K562 (cell line): ENCODE results near the gene PRDX3. TPM values are rescaled to one million over a fixed set of nuclear protein-coding genes. Genes with fewer than 3 reads are reported as not detected.

ENCODE experiments used
- ATAC-seq: fragments of 200-7000 bp; cut with Tn5 transposase; 3 replicates; pipeline ENCODE4 v1.9.1; 2020; ENCODE audit warnings: moderate library complexity
- BruUV-seq: library from RNA; stranded (reverse); fragments of 400-500 nt; replicated peaks from 2 replicates; lab custom pipeline; 2021; lab: Mats Ljungman, UMichigan
- CTCF ChIA-PET: fragments of 300-600 bp; formaldehyde crosslinking; extraction: SDS; loops from one replicate; lab custom pipeline; 2021; ENCODE audit warnings: low intra/inter-chr PET ratio; lab: Yijun Ruan, JAX
- POLR2A ChIA-PET: fragments of 300-600, 350-650 bp; sonication (Branson Sonifier 250); formaldehyde crosslinking; extraction: SDS; loops from one replicate; lab custom pipeline; 2021; ENCODE audit warnings: antibody characterized with exemption, inconsistent platforms; lab: Yijun Ruan, JAX
- DNase-seq, 4 experiments: peaks; one replicate each; pipeline versions ENCODE4 v3.0.0 to v3.0.0-alpha.2; 2011 to 2018; ENCODE audit warnings: low spot score in 3 of 4, mixed read lengths in 3 of 4; ENCODE audit errors: extremely low read depth in 1 of 4
- FAIRE-seq: peaks from 2 replicates; lab custom pipeline; 2011; peaks lifted over from hg19 to GRCh38; lab: Jason Lieb, UNC
- H2AFZ ChIP-seq: 2 replicates; pipeline ENCODE4 v1.6.0; 2011; ENCODE audit warnings: low read depth, low read length, control low read depth, inconsistent platforms
- H3K27ac ChIP-seq: fragments of 200-600 bp; 3 replicates; pipeline ENCODE4 v1.8.0; 2011; ENCODE audit warnings: low read depth, mild to moderate bottlenecking, control low read depth, inconsistent platforms, low read length, moderate library complexity, mixed read lengths; ENCODE audit errors: extremely low read depth
- H3K27me3 ChIP-seq, 2 experiments: fragments of 300-600 bp in 1 of 2; 2 replicates in 1 of 2; 3 replicates in 1 of 2; pipeline versions ENCODE4 v1.6.0 to v1.8.0; 2011; ENCODE audit warnings: inconsistent platforms in 2 of 2, low read length in 2 of 2, mild to moderate bottlenecking in 1 of 2, mixed read lengths in 1 of 2, moderate library complexity in 1 of 2; ENCODE audit not compliant: control insufficient read depth in 2 of 2, insufficient read depth in 2 of 2
- H3K36me3 ChIP-seq: fragments of 300-600 bp; 3 replicates; pipeline ENCODE4 v1.8.0; 2011; ENCODE audit warnings: mild to moderate bottlenecking, low read length, inconsistent platforms; ENCODE audit not compliant: control insufficient read depth, insufficient read depth
- H3K4me1 ChIP-seq, 2 experiments: fragments of 200-600 bp in 1 of 2; replicated peaks in 1 of 2; 2 replicates in 1 of 2; 3 replicates in 1 of 2; pipeline versions ENCODE4 v1.5.1 to v1.8.0; 2011; ENCODE audit warnings: inconsistent platforms in 2 of 2, low read length in 2 of 2, mild to moderate bottlenecking in 1 of 2, mixed read lengths in 1 of 2, moderate library complexity in 1 of 2; ENCODE audit not compliant: control insufficient read depth in 2 of 2, insufficient read depth in 2 of 2
- H3K4me2 ChIP-seq: 2 replicates; pipeline ENCODE4 v1.6.1; 2011; ENCODE audit warnings: low read length, control low read depth, inconsistent platforms, mixed read lengths; ENCODE audit not compliant: insufficient read depth
- H3K4me3 ChIP-seq: fragments of 200-600 bp; sonication (generic), shearing (Covaris generic); 2 replicates; pipeline ENCODE4 v1.5.1; 2016; ENCODE audit warnings: control low read depth, inconsistent platforms
- H3K79me2 ChIP-seq: fragments of 200-600 bp; 3 replicates; pipeline ENCODE4 v1.8.0; 2011; ENCODE audit warnings: low read length, inconsistent platforms; ENCODE audit not compliant: control insufficient read depth, insufficient read depth
- H3K9ac ChIP-seq, 2 experiments: 2 replicates each; pipeline versions ENCODE4 v1.6.0 to v1.6.1; 2011; ENCODE audit warnings: low read depth in 2 of 2, low read length in 2 of 2, control low read depth in 1 of 2, inconsistent platforms in 1 of 2, mild to moderate bottlenecking in 1 of 2, mixed read lengths in 1 of 2; ENCODE audit not compliant: insufficient read depth in 1 of 2
- H3K9me1 ChIP-seq: one replicate; pipeline ENCODE4 v1.6.0; 2011; ENCODE audit warnings: inconsistent platforms, mild to moderate bottlenecking, low read length, moderate library complexity; ENCODE audit not compliant: control insufficient read depth, insufficient read depth
- H3K9me3 ChIP-seq: replicated peaks from 2 replicates; pipeline ENCODE4 v1.5.1; 2011; ENCODE audit warnings: low read depth, low read length, inconsistent platforms; ENCODE audit not compliant: control insufficient read depth, insufficient read depth
- H4K20me1 ChIP-seq: replicated peaks from 2 replicates; pipeline ENCODE4 v1.6.1; 2011; ENCODE audit warnings: low read length, inconsistent platforms, mixed read lengths; ENCODE audit not compliant: control insufficient read depth, insufficient read depth
- EWSR1 ChIP-seq: fragments of 450-650 bp; IDR thresholded peaks from 2 replicates; pipeline ENCODE4 v1.6.1; 2018; ENCODE audit warnings: borderline replicate concordance, mild to moderate bottlenecking, low read depth, moderate library complexity; ENCODE audit not compliant: partially characterized antibody
- FIP1L1 ChIP-seq: fragments of 200-400 bp; formaldehyde crosslinking; IDR thresholded peaks from 2 replicates; pipeline ENCODE4 v1.6.1; 2018; ENCODE audit warnings: mild to moderate bottlenecking, low read depth, low read length; ENCODE audit not compliant: poor library complexity, severe bottlenecking
- IRF2 ChIP-seq: sonication (generic); formaldehyde crosslinking; IDR thresholded peaks from 2 replicates; pipeline ENCODE4 v1.8.1; 2022; ENCODE audit warnings: mild to moderate bottlenecking, missing genetic modification reagents
- KLF1 ChIP-seq: fragments of 450-650 bp; IDR thresholded peaks from 2 replicates; pipeline ENCODE4 v1.6.1; 2016; ENCODE audit warnings: missing genetic modification characterization, missing compliant biosample characterization
- MAZ ChIP-seq, 2 experiments: fragments of 450-650 bp in 1 of 2; sonication (generic) in 1 of 2; formaldehyde crosslinking; IDR thresholded peaks in 1 of 2; conservative IDR thresholded peaks in 1 of 2; 2 replicates each; pipeline versions ENCODE4 v1.4.0 to v1.5.0; 2020; ENCODE audit warnings: mild to moderate bottlenecking in 1 of 2, missing genetic modification reagents in 1 of 2
- MECOM ChIP-seq: fragments of 250-450 bp; sonication (Bioruptor Pico); IDR thresholded peaks from 2 replicates; pipeline ENCODE4 v1.8.0; 2022; ENCODE audit warnings: inconsistent platforms
- NFIC ChIP-seq: fragments of 450-650 bp; IDR thresholded peaks from 2 replicates; pipeline ENCODE4 v1.6.1; 2017; ENCODE audit warnings: mild to moderate bottlenecking, inconsistent platforms
- NR3C1 ChIP-seq: sonication (generic); formaldehyde crosslinking; IDR thresholded peaks from 2 replicates; pipeline ENCODE4 v1.8.1; 2022; ENCODE audit warnings: missing genetic modification reagents
- POLR2A ChIP-seq: fragments of 450-650 bp; conservative IDR thresholded peaks from 2 replicates; pipeline ENCODE4 v1.6.1; 2016
- RBBP5 ChIP-seq: fragments of 200-600 bp; sonication (generic); IDR thresholded peaks from 2 replicates; pipeline ENCODE4 v1.6.1; 2012; ENCODE audit warnings: borderline replicate concordance, mild to moderate bottlenecking, low read length, control low read depth, inconsistent platforms; ENCODE audit not compliant: insufficient read depth, poor library complexity, severe bottlenecking
- RCOR1 ChIP-seq, 2 experiments: IDR thresholded peaks; 2 replicates each; pipeline ENCODE4 v1.6.1; 2012; ENCODE audit warnings: low read depth in 2 of 2, low read length in 2 of 2, borderline replicate concordance in 1 of 2, improper control_type of control experiment in 1 of 2
- ZKSCAN3 ChIP-seq: fragments of 250-450 bp; sonication (Bioruptor Pico); IDR thresholded peaks from 2 replicates; pipeline ENCODE4 v1.4.0; 2020
- ZNF316 ChIP-seq: fragments of 450-650 bp; IDR thresholded peaks from 2 replicates; pipeline ENCODE4 v1.6.1; 2016
- ZNF444 ChIP-seq: fragments of 250-450 bp; sonication (Bioruptor Pico); IDR thresholded peaks from 2 replicates; pipeline ENCODE4 v1.4.0; 2020; ENCODE audit warnings: mild to moderate bottlenecking, moderate library complexity
- WGBS: fragments of 100-300 bp; shearing (Covaris generic); methylation state at CpG from one replicate; pipeline ENCODE4 v1.1.6; 2016; ENCODE audit warnings: low coverage, mixed read lengths; ENCODE audit not compliant: insufficient coverage; ENCODE audit errors: missing lambda C conversion rate; 5-methylcytosine and 5-hydroxymethylcytosine counted together
- in situ Hi-C: fragments of 300-500 bp; cut with MboI; formaldehyde crosslinking; loops from 4 replicates; pipeline ENCODE4 v1.15.0; 2018; ENCODE audit warnings: inconsistent platforms, mixed read lengths
- intact Hi-C: fragments of 100-400 bp; cut with micrococcal nuclease; formaldehyde crosslinking; loops from 2 replicates; pipeline ENCODE4 v1.14.2; 2022
- polyA plus RNA-seq, 8 experiments: library from polyadenylated mRNA; depleted of rRNA in 4 of 8; stranded (reverse) in 5 of 8; unstranded in 3 of 8; fragments of >200 nt; fragmentation: Nextera tagmentation in 2 of 8; fragmentation: Illumina TruSeq in 1 of 8; extraction: Ambion mirVana in 2 of 8; extraction: Trizol in 1 of 8; gene quantifications; 2 replicates each; pipeline versions ENCODE4 v1.2.1 to v1.2.3, GENCODE V29; 2011 to 2014; ENCODE audit warnings: inconsistent platforms in 1 of 8, missing spikeins in 1 of 8
- total RNA-seq, 7 experiments: library from RNA; depleted of rRNA in 6 of 7; stranded (reverse); fragments of >200 nt in 6 of 7; fragmentation: Illumina TruSeq in 2 of 7; extraction: Trizol in 2 of 7; gene quantifications; 2 replicates each; pipeline versions ENCODE4 v1.2.1 to v1.2.3, GENCODE V29; 2011 to 2021; ENCODE audit warnings: low replicate concordance in 1 of 7
- TF ChIP-seq, protein P1 (sequence below): sonication (generic); formaldehyde crosslinking; IDR thresholded peaks from 2 replicates; pipeline ENCODE4 v1.8.1; 2022; ENCODE audit warnings: missing genetic modification reagents

The PRDX3 gene
- total and polyA plus RNA-seq, 9 of the 15 experiments (the other 6 are each of a cell fraction or from before 2014, with no cell fraction given): 122 to 994 (median 173) TPM

- BruUV-seq: TSS peak; percentile 23
- no peak for ATAC-seq
- Histone ChIP-seq H2AFZ (no peak overlapping the region), H3K79me2 (no peaks in the 10 kb centered on the region), H3K27ac (no peak overlapping the region), H3K4me1 (no peaks in the 10 kb centered on the region), H3K9me3 (no peaks in the 10 kb centered on the region), H3K27me3 (no peaks in the 10 kb centered on the region), H3K9ac (no peak overlapping the region), H4K20me1 (no peaks in the 10 kb centered on the region), H3K36me3 (peaks cover 40% of the 10 kb centered on the region; the same call in 2 of the 3 replicates), H3K4me2 (no peak overlapping the region)
- POLR2A ChIA-PET: no interaction called here
- 97% methylated on average over 17 of the region's 21 CpGs for WGBS
- CTCF ChIA-PET: no interaction called here
- in situ Hi-C loops: no loop called here
- intact Hi-C loops: no loop called here
- no peak for FAIRE-seq
- no peak for DNase-seq
- TF ChIP-seq ZKSCAN3: no peak
- TF ChIP-seq, all 486 proteins: peak for 0
- Histone ChIP-seq H3K9me1 (no peaks in the 10 kb centered on the region), H3K4me3 (no peak overlapping the region)
Observed at GRCh38 chr10:119140603-119141245, 37.9 kb downstream of the PRDX3 start.

DNA sequence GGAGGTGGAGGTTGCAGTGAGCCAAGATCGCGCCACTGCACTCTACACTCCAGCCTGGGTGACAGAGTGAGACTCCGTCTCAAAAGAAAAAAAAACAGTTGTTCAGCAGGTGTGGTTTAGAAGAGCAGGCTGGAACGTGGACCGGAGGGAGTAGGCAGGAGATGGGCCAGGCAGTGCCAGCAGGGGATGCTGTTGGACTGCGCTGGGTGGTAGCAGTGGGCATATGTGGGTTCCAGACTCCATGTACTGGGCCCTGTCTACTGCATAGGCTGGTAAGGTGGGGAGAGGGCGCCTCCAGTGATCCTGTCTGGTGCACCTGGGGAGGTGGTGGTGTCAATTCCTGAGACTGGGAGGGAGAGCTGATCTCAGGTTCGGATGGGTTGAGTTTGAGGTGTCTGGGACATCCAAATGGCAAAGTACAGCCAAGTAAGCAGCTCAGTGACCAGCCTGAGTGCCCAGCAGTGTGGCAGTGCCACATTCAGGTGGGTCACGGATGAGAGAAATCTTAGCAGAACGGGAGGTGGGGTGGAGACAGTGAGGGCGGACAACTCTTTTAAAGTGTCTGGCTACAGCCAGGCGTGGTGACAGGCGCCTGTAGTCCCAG, 39.0 kb downstream of the PRDX3 start:
- DNase-seq: peak in 2 of 4 experiments; percentile 23 to 25
- Histone ChIP-seq H3K4me1 (no peaks in the 10 kb centered on the region), H3K4me2 (no peak overlapping the region), H3K4me3 (no peak overlapping the region), H3K36me3 (peaks cover 40% of the 10 kb centered on the region; the same call in 2 of the 3 replicates), H3K79me2 (no peaks in the 10 kb centered on the region), H3K9ac (no peak overlapping the region), H3K27ac (no peak overlapping the region), H4K20me1 (no peaks in the 10 kb centered on the region), H3K9me1 (no peaks in the 10 kb centered on the region), H2AFZ (no peak overlapping the region), H3K27me3 (no peaks in the 10 kb centered on the region), H3K9me3 (no peaks in the 10 kb centered on the region)
- WGBS: 88% methylated on average over 13 of the region's 13 CpGs
- intact Hi-C loops (loop anchor here (2.0 kb wide), 1 partner anchor 59 kb away; no protein-coding TSS in a partner anchor), in situ Hi-C loops (no loop called here)
- ChIA-PET POLR2A (no interaction called here), CTCF (no interaction called here)
- ATAC-seq: peak; percentile 78
- no TSS peak for BruUV-seq
- no peak for FAIRE-seq
- TF ChIP-seq RBBP5 (no peak), IRF2 (no peak), MAZ (CRISPR knock-in tag; conservative IDR thresholded peaks at IDR 0.05 in 1 of 2, IDR thresholded peaks at IDR 0.05 in 1 of 2) (no peak), NFIC (no peak), EWSR1 (no peak), NR3C1 (CRISPR knock-in tag) (no peak), MECOM (CRISPR knock-in tag) (no peak), POLR2A (peak; percentile 37; the same call in 1 of the 2 replicates), FIP1L1 (no peak), ZNF444 (CRISPR knock-in tag) (no peak), KLF1 (tag) (no peak), RCOR1 (IDR thresholded peaks at IDR 0.05; ENCODE audit: borderline replicate concordance in 1 of 2, low read depth in 2 of 2, low read length in 2 of 2) (no peak), ZNF316 (no peak)
- TF ChIP-seq, protein P1, sequence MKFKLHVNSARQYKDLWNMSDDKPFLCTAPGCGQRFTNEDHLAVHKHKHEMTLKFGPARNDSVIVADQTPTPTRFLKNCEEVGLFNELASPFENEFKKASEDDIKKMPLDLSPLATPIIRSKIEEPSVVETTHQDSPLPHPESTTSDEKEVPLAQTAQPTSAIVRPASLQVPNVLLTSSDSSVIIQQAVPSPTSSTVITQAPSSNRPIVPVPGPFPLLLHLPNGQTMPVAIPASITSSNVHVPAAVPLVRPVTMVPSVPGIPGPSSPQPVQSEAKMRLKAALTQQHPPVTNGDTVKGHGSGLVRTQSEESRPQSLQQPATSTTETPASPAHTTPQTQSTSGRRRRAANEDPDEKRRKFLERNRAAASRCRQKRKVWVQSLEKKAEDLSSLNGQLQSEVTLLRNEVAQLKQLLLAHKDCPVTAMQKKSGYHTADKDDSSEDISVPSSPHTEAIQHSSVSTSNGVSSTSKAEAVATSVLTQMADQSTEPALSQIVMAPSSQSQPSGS: no peak
